ENCODE measurements around the gene HES6.

The HES6 gene

DNA sequence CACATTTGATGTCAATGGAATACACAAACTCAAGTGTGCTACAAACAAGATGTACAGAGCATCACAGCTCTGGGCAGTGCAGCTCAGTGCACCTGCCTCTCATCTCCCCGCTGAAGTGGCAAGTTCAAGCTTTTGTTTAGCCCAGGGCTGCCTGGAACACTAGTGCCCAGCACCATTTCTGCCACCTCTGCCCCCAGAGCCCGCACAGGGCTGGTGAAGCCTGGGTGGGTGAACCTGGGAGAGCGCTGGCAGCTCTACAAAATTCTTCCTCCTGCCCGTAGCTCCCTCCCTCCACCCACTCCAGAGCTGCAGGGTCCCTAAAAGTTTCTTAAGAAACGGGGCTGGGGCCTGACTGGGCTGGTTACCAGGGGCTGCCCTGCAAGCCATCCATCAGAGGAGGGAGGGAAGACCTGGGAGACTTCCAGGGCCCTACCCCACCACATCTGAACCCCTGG, 1.5 kb downstream of the HES6 start:
- Histone ChIP-seq H3K4me1 (ENCODE audit: insufficient read depth, low read length) (peaks cover 22% of the 10 kb centered on the region), H3K9ac (ENCODE audit: low read length) (no peak overlapping the region), H3K27ac (ENCODE audit: low read depth, low read length) (no peak overlapping the region), H3K4me3 (ENCODE audit: low read depth in 1 of 2, low read length in 2 of 2) (no peak overlapping the region), H3K36me3 (ENCODE audit: insufficient read depth, low read length) (no peaks in the 10 kb centered on the region), H3K9me3 (ENCODE audit: low read length) (no peaks in the 10 kb centered on the region), H3K27me3 (ENCODE audit: control insufficient read depth in 1 of 2, insufficient read depth in 2 of 2, low read length in 2 of 2) (no peaks in the 10 kb centered on the region)

- H3K9me3 ChIP-seq (ENCODE audit: low read length) = no peaks in the 10 kb centered on the region
- peaks cover 14% of the 10 kb centered on the region for H3K4me1 ChIP-seq (ENCODE audit: insufficient read depth, low read length)
- H3K27ac ChIP-seq (ENCODE audit: low read depth, low read length) = no peak overlapping the region
- H3K36me3 ChIP-seq (ENCODE audit: insufficient read depth, low read length) = no peaks in the 10 kb centered on the region
- H3K27me3 ChIP-seq (ENCODE audit: control insufficient read depth in 1 of 2, insufficient read depth in 2 of 2, low read length in 2 of 2) = no peaks in the 10 kb centered on the region
- no peak overlapping the region for H3K9ac ChIP-seq (ENCODE audit: low read length)
- no peak overlapping the region for H3K4me3 ChIP-seq (ENCODE audit: low read depth in 1 of 2, low read length in 2 of 2)
Observed at GRCh38 chr2:238237431-238238135, 2.3 kb downstream of the HES6 start.

GRCh38 chr2:238236571-238236970, 3.3 kb downstream of the HES6 start:
- Histone ChIP-seq H3K27me3 (ENCODE audit: control insufficient read depth in 1 of 2, insufficient read depth in 2 of 2, low read length in 2 of 2) (no peaks in the 10 kb centered on the region), H3K4me3 (ENCODE audit: low read depth in 1 of 2, low read length in 2 of 2) (no peak overlapping the region), H3K9me3 (ENCODE audit: low read length) (no peaks in the 10 kb centered on the region), H3K36me3 (ENCODE audit: insufficient read depth, low read length) (no peaks in the 10 kb centered on the region), H3K4me1 (ENCODE audit: insufficient read depth, low read length) (peaks cover 11% of the 10 kb centered on the region), H3K9ac (ENCODE audit: low read length) (no peak overlapping the region), H3K27ac (ENCODE audit: low read depth, low read length) (no peak overlapping the region)

GRCh38 chr2:238235856-238236255, 4.0 kb downstream of the HES6 start:
- peaks cover 10% of the 10 kb centered on the region for H3K4me1 ChIP-seq (ENCODE audit: insufficient read depth, low read length)
- H3K27ac ChIP-seq (ENCODE audit: low read depth, low read length) = no peak overlapping the region
- no peaks in the 10 kb centered on the region for H3K9me3 ChIP-seq (ENCODE audit: low read length)
- H3K4me3 ChIP-seq (ENCODE audit: low read depth in 1 of 2, low read length in 2 of 2) = no peak overlapping the region
- no peak overlapping the region for H3K9ac ChIP-seq (ENCODE audit: low read length)
- H3K27me3 ChIP-seq (ENCODE audit: control insufficient read depth in 1 of 2, insufficient read depth in 2 of 2, low read length in 2 of 2) = no peaks in the 10 kb centered on the region
- H3K36me3 ChIP-seq (ENCODE audit: insufficient read depth, low read length) = no peaks in the 10 kb centered on the region

GRCh38 chr2:238235331-238235732, 4.5 kb downstream of the HES6 start:
- Histone ChIP-seq H3K9me3 (ENCODE audit: low read length) (no peaks in the 10 kb centered on the region), H3K4me3 (ENCODE audit: low read depth in 1 of 2, low read length in 2 of 2) (no peak overlapping the region), H3K36me3 (ENCODE audit: insufficient read depth, low read length) (no peaks in the 10 kb centered on the region), H3K27ac (ENCODE audit: low read depth, low read length) (no peak overlapping the region), H3K9ac (ENCODE audit: low read length) (no peak overlapping the region), H3K27me3 (ENCODE audit: control insufficient read depth in 1 of 2, insufficient read depth in 2 of 2, low read length in 2 of 2) (no peaks in the 10 kb centered on the region), H3K4me1 (ENCODE audit: insufficient read depth, low read length) (peaks cover 15% of the 10 kb centered on the region)

- Histone ChIP-seq H3K4me3 (ENCODE audit: low read depth in 1 of 2, low read length in 2 of 2) (no peak overlapping the region), H3K36me3 (ENCODE audit: insufficient read depth, low read length) (no peaks in the 10 kb centered on the region), H3K9me3 (ENCODE audit: low read length) (no peaks in the 10 kb centered on the region), H3K27ac (ENCODE audit: low read depth, low read length) (no peak overlapping the region), H3K27me3 (ENCODE audit: control insufficient read depth in 1 of 2, insufficient read depth in 2 of 2, low read length in 2 of 2) (no peaks in the 10 kb centered on the region), H3K9ac (ENCODE audit: low read length) (no peak overlapping the region), H3K4me1 (ENCODE audit: insufficient read depth, low read length) (peaks cover 32% of the 10 kb centered on the region)
Observed at GRCh38 chr2:238233625-238234024, 6.2 kb downstream of the HES6 start.

DNA sequence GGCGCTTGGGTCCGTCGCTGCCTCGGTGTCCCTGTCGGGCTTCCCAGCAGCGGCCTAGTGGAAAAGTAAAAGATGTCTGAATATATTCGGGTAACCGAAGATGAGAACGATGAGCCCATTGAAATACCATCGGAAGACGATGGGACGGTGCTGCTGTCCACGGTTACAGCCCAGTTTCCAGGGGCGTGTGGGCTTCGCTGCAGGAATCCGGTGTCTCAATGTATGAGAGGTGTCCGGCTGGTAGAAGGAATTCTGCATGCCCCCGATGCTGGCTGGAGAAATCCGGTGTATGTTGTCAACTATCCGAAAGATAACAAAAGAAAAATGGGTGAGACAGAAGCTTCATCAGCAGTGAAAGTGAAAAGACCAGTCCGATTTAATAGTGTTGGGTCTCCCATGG, 8.0 kb downstream of the HES6 start:
- Histone ChIP-seq H3K27ac (ENCODE audit: low read depth, low read length) (no peak overlapping the region), H3K27me3 (ENCODE audit: control insufficient read depth in 1 of 2, insufficient read depth in 2 of 2, low read length in 2 of 2) (no peaks in the 10 kb centered on the region), H3K4me1 (ENCODE audit: insufficient read depth, low read length) (peaks cover 43% of the 10 kb centered on the region), H3K9ac (ENCODE audit: low read length) (no peak overlapping the region), H3K4me3 (ENCODE audit: low read depth in 1 of 2, low read length in 2 of 2) (peak overlapping the region in 1 of 2 donors; percentile 55), H3K36me3 (ENCODE audit: insufficient read depth, low read length) (no peaks in the 10 kb centered on the region), H3K9me3 (ENCODE audit: low read length) (no peaks in the 10 kb centered on the region)

GRCh38 chr2:238231251-238231793, 8.5 kb downstream of the HES6 start:
- Histone ChIP-seq H3K36me3 (ENCODE audit: insufficient read depth, low read length) (no peaks in the 10 kb centered on the region), H3K4me1 (ENCODE audit: insufficient read depth, low read length) (peaks cover 47% of the 10 kb centered on the region), H3K27ac (ENCODE audit: low read depth, low read length) (peak overlapping the region; percentile 27), H3K9me3 (ENCODE audit: low read length) (no peaks in the 10 kb centered on the region), H3K4me3 (ENCODE audit: low read depth in 1 of 2, low read length in 2 of 2) (peak overlapping the region; percentile 17 to 55), H3K27me3 (ENCODE audit: control insufficient read depth in 1 of 2, insufficient read depth in 2 of 2, low read length in 2 of 2) (no peaks in the 10 kb centered on the region), H3K9ac (ENCODE audit: low read length) (peak overlapping the region; percentile 21)

GRCh38 chr2:238230699-238231098, 9.1 kb downstream of the HES6 start:
- Histone ChIP-seq H3K36me3 (ENCODE audit: insufficient read depth, low read length) (no peaks in the 10 kb centered on the region), H3K9me3 (ENCODE audit: low read length) (no peaks in the 10 kb centered on the region), H3K9ac (ENCODE audit: low read length) (peak overlapping the region; percentile 21), H3K4me3 (ENCODE audit: low read depth in 1 of 2, low read length in 2 of 2) (peak overlapping the region in 1 of 2 donors; percentile 55), H3K4me1 (ENCODE audit: insufficient read depth, low read length) (peaks cover 52% of the 10 kb centered on the region), H3K27me3 (ENCODE audit: control insufficient read depth in 1 of 2, insufficient read depth in 2 of 2, low read length in 2 of 2) (no peaks in the 10 kb centered on the region), H3K27ac (ENCODE audit: low read depth, low read length) (no peak overlapping the region)

DNA sequence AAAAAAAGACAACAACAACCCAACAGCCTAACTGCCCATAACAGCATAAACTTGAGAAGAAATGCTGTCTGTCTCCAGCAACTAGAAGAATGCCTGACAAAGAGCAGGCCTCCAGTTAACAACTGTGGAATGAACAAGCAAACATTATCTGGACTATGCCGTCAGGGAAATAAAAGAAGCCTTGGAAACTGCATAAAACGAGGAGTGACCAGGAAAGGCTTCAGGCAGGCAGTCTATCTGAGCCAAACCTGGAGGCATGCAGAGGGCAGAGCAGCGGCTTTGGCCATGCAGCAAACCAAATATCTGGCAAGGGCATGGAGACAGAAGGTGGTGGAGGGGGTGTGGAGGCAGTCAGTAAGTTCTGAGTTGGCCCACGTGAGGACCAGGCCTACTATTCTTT, 11.1 kb downstream of the HES6 start:
- Histone ChIP-seq H3K4me3 (ENCODE audit: low read depth in 1 of 2, low read length in 2 of 2) (no peak overlapping the region), H3K27ac (ENCODE audit: low read depth, low read length) (peak overlapping the region; percentile 58), H3K36me3 (ENCODE audit: insufficient read depth, low read length) (no peaks in the 10 kb centered on the region), H3K4me1 (ENCODE audit: insufficient read depth, low read length) (peaks cover 56% of the 10 kb centered on the region), H3K9me3 (ENCODE audit: low read length) (no peaks in the 10 kb centered on the region), H3K27me3 (ENCODE audit: control insufficient read depth in 1 of 2, insufficient read depth in 2 of 2, low read length in 2 of 2) (no peaks in the 10 kb centered on the region), H3K9ac (ENCODE audit: low read length) (no peak overlapping the region)

GRCh38 chr2:238227587-238228032, 12.2 kb downstream of the HES6 start:
- H3K36me3 ChIP-seq (ENCODE audit: insufficient read depth, low read length) = no peaks in the 10 kb centered on the region
- peaks cover 56% of the 10 kb centered on the region for H3K4me1 ChIP-seq (ENCODE audit: insufficient read depth, low read length)
- H3K9ac ChIP-seq (ENCODE audit: low read length) = no peak overlapping the region
- H3K27me3 ChIP-seq (ENCODE audit: control insufficient read depth in 1 of 2, insufficient read depth in 2 of 2, low read length in 2 of 2) = no peaks in the 10 kb centered on the region
- no peak overlapping the region for H3K4me3 ChIP-seq (ENCODE audit: low read depth in 1 of 2, low read length in 2 of 2)
- no peaks in the 10 kb centered on the region for H3K9me3 ChIP-seq (ENCODE audit: low read length)
- no peak overlapping the region for H3K27ac ChIP-seq (ENCODE audit: low read depth, low read length)
